GM12878 (cell line): ENCODE data around the gene IER5. TPM values are rescaled to one million over a fixed set of nuclear protein-coding genes. Genes with fewer than 3 reads are reported as not detected.

Source experiments
- FOXM1 ChIP-seq: IDR thresholded peaks from 2 replicates; pipeline ENCODE4 v1.6.1; 2012; ENCODE audit warnings: low read depth, mild to moderate bottlenecking, inconsistent platforms, low read length, moderate library complexity
- GATAD2B ChIP-seq: fragments of 450-650 bp; conservative IDR thresholded peaks from 2 replicates; pipeline ENCODE4 v1.6.1; 2017; ENCODE audit warnings: low read depth, mild to moderate bottlenecking, moderate library complexity
- NFYB ChIP-seq: IDR thresholded peaks from 2 replicates; pipeline ENCODE4 v1.6.1; 2011; ENCODE audit warnings: low read depth, mild to moderate bottlenecking, low read length, improper control_type of control experiment, moderate library complexity; ENCODE audit not compliant: insufficient read depth
- PRDM15 ChIP-seq: fragments of 450-650 bp; formaldehyde crosslinking; IDR thresholded peaks from 2 replicates; pipeline ENCODE4 v1.4.0; 2020; ENCODE audit warnings: mild to moderate bottlenecking, moderate library complexity
- RBBP5 ChIP-seq: fragments of 200-600 bp; sonication (generic); conservative IDR thresholded peaks from 2 replicates; pipeline ENCODE4 v1.6.1; 2016
- SMARCA5 ChIP-seq: fragments of 450-650 bp; IDR thresholded peaks from 2 replicates; pipeline ENCODE4 v1.6.1; 2017; ENCODE audit warnings: mild to moderate bottlenecking
- STAT3 ChIP-seq: IDR thresholded peaks from 2 replicates; pipeline ENCODE4 v1.6.1; 2011; ENCODE audit warnings: low read depth, low read length, improper control_type of control experiment
- YY1 ChIP-seq: IDR thresholded peaks from 2 replicates; pipeline ENCODE4 v1.6.1; 2011; ENCODE audit warnings: low read depth, mild to moderate bottlenecking, low read length
- ZNF622 ChIP-seq: fragments of 450-650 bp; IDR thresholded peaks from 2 replicates; pipeline ENCODE4 v1.6.1; 2017; ENCODE audit warnings: mild to moderate bottlenecking, inconsistent platforms
- polyA plus RNA-seq, 11 experiments: library from polyadenylated mRNA; depleted of rRNA in 4 of 11; unstranded in 6 of 11; stranded (reverse) in 5 of 11; fragments of >200 nt; fragmentation: Nextera tagmentation in 4 of 11; fragmentation: Illumina TruSeq in 1 of 11; extraction: Ambion mirVana in 4 of 11; extraction: Trizol in 1 of 11; gene quantifications; 1 replicate in 1 of 11; 2 replicates in 10 of 11; pipeline versions ENCODE4 v1.2.1 to v1.2.3, GENCODE V29; 2011 to 2016; ENCODE audit warnings: inconsistent platforms in 2 of 11, missing spikeins in 2 of 11, low read depth in 1 of 11
- total RNA-seq, 4 experiments: library from RNA; depleted of rRNA in 3 of 4; stranded (reverse); fragments of >200 nt in 3 of 4; fragmentation: Illumina TruSeq in 1 of 4; extraction: Trizol in 1 of 4; gene quantifications; 2 replicates each; pipeline versions ENCODE4 v1.2.1 to v1.2.3, GENCODE V29; 2013 to 2021
- TF ChIP-seq, protein P1 (sequence below): fragments of 450-650 bp; IDR thresholded peaks from 2 replicates; pipeline ENCODE4 v1.6.1; 2018; ENCODE audit warnings: borderline replicate concordance, mild to moderate bottlenecking; ENCODE audit not compliant: partially characterized antibody
- TF ChIP-seq, protein P2 (sequence below): fragments of 450-650 bp; IDR thresholded peaks from 2 replicates; pipeline ENCODE4 v1.6.1; 2017; ENCODE audit warnings: mild to moderate bottlenecking, moderate library complexity
- TF ChIP-seq, protein P3 (sequence below): fragments of 450-650 bp; formaldehyde crosslinking; IDR thresholded peaks from 2 replicates; pipeline ENCODE4 v1.5.0; 2022; ENCODE audit warnings: mild to moderate bottlenecking, missing genetic modification characterization

IER5 gene
- total and polyA plus RNA-seq, 10 of the 15 experiments (the other 5 are each of a cell fraction or from before 2014, with no cell fraction given) = 4.3 to 75.2 (median 30.5) TPM

DNA sequence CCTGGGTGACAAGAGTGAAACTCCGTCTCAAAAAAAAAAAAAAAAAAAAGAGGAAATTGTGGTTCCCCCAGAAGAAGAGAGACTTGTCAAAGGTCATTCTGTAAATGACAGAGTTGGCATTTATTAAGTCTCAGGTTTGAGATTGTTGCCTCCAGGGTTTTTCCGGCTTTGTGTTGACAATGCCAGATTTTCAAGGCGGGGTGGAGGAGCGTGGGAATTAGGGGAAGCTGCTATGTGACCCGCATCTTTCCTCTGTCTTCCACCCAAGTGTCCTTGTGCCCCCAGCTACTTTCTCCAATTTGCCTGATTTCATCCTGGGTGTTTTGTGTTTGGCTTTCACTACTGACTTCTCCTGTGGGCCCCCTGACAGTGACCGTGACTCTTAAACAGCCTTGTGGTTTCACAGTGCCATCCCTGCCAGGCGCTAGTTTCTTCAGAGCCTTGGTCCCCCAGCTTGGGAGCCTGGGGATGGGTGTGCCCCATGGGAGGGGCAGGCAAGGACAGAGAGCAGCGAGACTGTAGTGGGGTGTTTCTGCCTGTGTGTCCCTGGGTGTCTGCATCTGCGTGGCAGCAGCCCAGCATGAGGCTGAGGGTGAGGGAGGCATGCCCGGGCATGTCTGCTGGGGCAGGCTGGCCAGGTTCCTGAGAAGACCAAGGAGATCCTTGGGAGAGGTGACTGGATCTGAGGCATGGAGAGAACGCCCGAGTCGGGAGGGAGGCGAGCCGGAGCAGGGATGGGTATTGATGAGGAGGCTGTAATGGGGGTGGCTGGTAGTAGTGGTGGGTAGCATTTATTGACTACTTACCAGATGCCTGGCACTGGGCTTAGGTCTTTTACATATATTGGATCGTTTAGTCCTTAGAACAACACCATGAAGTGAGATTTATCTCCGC lies 46.3 kb downstream of the IER5 start (continued):
- TF ChIP-seq PRDM15 (CRISPR knock-in tag) = no peak
- no peak for TF ChIP-seq NFYB
- no peak for TF ChIP-seq RBBP5
- TF ChIP-seq STAT3 = 0 out of 2 replicates have a peak, but pooled peaks have one; percentile 18
- no peak for TF ChIP-seq FOXM1
- TF ChIP-seq, protein P1, sequence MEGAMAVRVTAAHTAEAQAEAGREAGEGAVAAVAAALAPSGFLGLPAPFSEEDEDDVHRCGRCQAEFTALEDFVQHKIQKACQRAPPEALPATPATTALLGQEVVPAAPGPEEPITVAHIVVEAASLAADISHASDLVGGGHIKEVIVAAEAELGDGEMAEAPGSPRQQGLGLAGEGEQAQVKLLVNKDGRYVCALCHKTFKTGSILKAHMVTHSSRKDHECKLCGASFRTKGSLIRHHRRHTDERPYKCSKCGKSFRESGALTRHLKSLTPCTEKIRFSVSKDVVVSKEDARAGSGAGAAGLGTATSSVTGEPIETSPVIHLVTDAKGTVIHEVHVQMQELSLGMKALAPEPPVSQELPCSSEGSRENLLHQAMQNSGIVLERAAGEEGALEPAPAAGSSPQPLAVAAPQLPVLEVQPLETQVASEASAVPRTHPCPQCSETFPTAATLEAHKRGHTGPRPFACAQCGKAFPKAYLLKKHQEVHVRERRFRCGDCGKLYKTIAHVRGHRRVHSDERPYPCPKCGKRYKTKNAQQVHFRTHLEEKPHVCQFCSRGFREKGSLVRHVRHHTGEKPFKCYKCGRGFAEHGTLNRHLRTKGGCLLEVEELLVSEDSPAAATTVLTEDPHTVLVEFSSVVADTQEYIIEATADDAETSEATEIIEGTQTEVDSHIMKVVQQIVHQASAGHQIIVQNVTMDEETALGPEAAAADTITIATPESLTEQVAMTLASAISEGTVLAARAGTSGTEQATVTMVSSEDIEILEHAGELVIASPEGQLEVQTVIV = no peak
- no peak; the same call in 1 of the 2 replicates for TF ChIP-seq YY1
- TF ChIP-seq ZNF622 = no peak
- peak; percentile 99 for TF ChIP-seq GATAD2B
- TF ChIP-seq, protein P2, sequence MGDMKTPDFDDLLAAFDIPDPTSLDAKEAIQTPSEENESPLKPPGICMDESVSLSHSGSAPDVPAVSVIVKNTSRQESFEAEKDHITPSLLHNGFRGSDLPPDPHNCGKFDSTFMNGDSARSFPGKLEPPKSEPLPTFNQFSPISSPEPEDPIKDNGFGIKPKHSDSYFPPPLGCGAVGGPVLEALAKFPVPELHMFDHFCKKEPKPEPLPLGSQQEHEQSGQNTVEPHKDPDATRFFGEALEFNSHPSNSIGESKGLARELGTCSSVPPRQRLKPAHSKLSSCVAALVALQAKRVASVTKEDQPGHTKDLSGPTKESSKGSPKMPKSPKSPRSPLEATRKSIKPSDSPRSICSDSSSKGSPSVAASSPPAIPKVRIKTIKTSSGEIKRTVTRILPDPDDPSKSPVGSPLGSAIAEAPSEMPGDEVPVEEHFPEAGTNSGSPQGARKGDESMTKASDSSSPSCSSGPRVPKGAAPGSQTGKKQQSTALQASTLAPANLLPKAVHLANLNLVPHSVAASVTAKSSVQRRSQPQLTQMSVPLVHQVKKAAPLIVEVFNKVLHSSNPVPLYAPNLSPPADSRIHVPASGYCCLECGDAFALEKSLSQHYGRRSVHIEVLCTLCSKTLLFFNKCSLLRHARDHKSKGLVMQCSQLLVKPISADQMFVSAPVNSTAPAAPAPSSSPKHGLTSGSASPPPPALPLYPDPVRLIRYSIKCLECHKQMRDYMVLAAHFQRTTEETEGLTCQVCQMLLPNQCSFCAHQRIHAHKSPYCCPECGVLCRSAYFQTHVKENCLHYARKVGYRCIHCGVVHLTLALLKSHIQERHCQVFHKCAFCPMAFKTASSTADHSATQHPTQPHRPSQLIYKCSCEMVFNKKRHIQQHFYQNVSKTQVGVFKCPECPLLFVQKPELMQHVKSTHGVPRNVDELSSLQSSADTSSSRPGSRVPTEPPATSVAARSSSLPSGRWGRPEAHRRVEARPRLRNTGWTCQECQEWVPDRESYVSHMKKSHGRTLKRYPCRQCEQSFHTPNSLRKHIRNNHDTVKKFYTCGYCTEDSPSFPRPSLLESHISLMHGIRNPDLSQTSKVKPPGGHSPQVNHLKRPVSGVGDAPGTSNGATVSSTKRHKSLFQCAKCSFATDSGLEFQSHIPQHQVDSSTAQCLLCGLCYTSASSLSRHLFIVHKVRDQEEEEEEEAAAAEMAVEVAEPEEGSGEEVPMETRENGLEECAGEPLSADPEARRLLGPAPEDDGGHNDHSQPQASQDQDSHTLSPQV = 0 out of 2 replicates have a peak, but pooled peaks have one; percentile 7
- TF ChIP-seq, protein P3, sequence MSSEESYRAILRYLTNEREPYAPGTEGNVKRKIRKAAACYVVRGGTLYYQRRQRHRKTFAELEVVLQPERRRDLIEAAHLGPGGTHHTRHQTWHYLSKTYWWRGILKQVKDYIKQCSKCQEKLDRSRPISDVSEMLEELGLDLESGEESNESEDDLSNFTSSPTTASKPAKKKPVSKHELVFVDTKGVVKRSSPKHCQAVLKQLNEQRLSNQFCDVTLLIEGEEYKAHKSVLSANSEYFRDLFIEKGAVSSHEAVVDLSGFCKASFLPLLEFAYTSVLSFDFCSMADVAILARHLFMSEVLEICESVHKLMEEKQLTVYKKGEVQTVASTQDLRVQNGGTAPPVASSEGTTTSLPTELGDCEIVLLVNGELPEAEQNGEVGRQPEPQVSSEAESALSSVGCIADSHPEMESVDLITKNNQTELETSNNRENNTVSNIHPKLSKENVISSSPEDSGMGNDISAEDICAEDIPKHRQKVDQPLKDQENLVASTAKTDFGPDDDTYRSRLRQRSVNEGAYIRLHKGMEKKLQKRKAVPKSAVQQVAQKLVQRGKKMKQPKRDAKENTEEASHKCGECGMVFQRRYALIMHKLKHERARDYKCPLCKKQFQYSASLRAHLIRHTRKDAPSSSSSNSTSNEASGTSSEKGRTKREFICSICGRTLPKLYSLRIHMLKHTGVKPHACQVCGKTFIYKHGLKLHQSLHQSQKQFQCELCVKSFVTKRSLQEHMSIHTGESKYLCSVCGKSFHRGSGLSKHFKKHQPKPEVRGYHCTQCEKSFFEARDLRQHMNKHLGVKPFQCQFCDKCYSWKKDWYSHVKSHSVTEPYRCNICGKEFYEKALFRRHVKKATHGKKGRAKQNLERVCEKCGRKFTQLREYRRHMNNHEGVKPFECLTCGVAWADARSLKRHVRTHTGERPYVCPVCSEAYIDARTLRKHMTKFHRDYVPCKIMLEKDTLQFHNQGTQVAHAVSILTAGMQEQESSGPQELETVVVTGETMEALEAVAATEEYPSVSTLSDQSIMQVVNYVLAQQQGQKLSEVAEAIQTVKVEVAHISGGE (CRISPR knock-in tag) = no peak
- TF ChIP-seq SMARCA5 = peak; percentile 89
